ENCODE measurements around the gene SLC2A4. TPM values are rescaled to one million over a fixed set of nuclear protein-coding genes. Genes with fewer than 3 reads are reported as not detected.

SLC2A4 gene
- total RNA-seq, 1 donor from 2014 or later, result 0.07 TPM

GRCh38 chr17:7295230-7296180 is 14.0 kb downstream of the SLC2A4 start:
- intact Hi-C loops (cut with micrococcal nuclease), result loop anchor here (1.0 kb wide), 3 partner anchors 15 to 249 kb away; no protein-coding TSS in a partner anchor

DNA sequence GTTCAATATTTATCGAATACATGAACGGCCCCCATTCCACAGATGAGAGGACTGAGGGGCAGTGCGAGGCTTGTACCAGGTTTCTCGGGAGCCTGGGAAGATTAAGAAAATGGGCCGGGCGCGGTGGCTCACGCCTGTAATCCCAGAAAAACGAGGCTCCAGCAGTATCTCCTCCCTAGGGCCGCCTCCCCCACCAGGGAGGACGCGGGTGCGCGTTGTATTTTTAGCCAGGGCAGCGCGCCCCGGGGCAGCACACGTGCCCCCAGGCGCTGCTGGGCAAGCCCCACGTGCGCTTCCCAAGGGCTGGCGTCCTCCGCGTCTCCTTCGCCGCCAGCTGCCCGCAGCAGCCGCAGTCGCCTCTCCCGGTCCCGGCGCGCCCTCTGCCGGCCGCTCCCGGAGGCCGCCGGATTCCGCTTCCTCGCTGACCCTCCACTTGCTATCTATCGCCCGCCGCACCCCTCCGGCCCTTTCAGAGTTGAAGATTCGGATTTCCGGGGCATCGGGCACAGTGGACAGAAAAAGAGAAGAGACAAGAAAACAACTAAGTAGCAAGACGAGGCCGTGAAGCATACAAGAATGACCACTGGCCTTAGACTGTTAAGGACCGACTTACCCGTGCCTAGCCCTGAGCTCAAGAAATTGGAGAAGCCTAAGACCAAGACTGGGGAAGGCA is 14.8 kb downstream of the SLC2A4 start:
- intact Hi-C loops (cut with micrococcal nuclease), result loop anchor here (1.0 kb wide), 3 partner anchors 16 to 250 kb away; no protein-coding TSS in a partner anchor

GRCh38 chr17:7304179-7304578 is 22.7 kb downstream of the SLC2A4 start:
- intact Hi-C loops (cut with micrococcal nuclease), result no loop called here

GRCh38 chr17:7306911-7307685 is 25.6 kb downstream of the SLC2A4 start, which contains the start of gene EIF5A:
EIF5A (plus strand) TSS chr17:7307628; CDS start chr17:7309636, 2,008 bp downstream.
- intact Hi-C loops (cut with micrococcal nuclease), result loop anchor here (1.0 to 5.0 kb wide), 10 partner anchors 26 to 580 kb away; partner anchors contain the start of genes ELP5, KCTD11, PHF23 and POLR2A

DNA sequence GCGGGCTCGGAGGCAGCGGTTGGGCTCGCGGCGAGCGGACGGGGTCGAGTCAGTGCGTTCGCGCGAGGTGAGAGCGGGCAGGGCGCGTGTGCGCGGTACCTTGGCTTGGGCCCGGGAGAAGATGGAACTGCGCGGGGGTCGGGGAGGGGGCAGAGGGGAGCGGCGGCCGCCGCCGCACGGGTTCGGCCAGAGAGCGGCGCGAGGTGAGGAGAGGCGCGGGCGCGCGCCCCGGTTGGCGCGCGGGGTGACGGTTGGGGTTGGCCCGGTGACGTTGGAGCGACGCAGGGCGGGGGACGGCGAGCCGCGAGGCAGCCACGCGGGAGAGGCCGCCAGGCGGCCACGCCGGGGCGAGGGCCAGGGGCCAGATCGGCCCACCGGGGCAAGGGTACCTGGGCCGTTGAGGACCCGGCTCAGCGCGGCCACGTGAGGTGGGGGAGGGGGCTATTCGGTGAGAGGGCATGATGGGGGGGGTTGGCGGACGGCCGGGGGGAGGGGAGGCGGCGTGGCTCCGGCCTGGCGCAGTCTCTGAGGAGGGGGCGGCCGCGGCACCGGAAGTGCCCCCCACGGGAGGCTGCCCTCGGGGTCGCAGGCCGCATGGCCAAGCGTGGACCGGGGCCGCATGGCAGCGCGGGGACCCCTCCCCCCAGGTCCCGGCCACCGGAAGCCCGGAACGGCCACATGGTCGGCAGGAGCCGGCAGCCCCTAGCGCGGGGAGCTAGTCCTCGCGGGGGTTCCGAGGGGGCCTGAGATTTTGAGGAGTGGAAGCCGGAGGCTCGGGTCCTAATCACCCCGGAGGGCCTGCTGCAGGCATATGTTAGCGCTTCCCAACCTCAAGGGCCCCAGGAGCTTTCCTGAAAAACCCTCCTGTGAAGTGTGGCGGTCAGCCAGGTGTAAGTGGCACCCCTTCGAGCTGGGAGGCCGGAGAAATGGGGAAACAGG is 26.4 kb downstream of the SLC2A4 start:
- intact Hi-C loops (cut with micrococcal nuclease), result loop anchor here (1.0 to 5.0 kb wide), 10 partner anchors 27 to 579 kb away; partner anchors contain the start of genes ELP5, KCTD11, PHF23 and POLR2A

DNA sequence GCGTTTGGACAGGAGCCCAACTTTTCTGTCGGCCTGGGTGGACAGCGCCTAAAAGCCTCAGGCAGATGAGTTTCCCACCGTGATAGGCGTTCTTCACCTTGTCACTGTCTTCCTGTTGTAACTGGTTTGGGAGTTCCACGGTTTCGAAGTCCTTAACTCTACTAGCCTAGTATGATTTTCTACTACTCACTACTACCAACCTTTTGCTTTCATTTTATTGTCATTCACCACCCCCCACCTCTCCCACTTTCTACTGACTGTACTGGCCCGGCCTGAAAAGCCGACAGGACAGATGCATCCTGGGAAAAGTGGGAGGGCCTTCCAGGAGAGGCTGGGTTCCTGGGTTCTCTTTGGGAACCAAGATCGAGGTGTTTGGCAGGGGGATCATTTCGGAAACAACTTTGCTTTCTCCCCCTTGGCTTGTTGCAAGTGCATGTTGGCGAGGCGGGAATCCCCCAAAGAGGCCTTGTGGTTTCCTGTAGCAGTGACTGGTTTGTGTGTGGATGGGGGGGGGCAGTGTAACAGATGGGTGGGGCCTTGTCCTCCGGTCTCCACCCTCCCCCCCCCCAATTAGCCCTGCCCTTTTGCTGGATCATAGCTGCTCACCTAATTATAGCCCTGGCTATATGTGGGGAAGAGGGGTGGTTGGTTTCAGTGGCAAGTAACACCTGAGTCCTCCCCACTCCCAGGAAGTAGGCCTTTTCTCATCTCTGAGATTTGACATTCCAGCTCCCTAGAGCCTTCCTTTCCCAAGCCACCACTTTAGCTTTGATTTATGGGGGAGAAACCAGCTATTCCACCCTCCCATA is 27.3 kb downstream of the SLC2A4 start:
- intact Hi-C loops (cut with micrococcal nuclease), result loop anchor here (1.0 to 5.0 kb wide), 3 partner anchors 20 to 263 kb away; partner anchors contain the start of genes KCTD11 and NEURL4

DNA sequence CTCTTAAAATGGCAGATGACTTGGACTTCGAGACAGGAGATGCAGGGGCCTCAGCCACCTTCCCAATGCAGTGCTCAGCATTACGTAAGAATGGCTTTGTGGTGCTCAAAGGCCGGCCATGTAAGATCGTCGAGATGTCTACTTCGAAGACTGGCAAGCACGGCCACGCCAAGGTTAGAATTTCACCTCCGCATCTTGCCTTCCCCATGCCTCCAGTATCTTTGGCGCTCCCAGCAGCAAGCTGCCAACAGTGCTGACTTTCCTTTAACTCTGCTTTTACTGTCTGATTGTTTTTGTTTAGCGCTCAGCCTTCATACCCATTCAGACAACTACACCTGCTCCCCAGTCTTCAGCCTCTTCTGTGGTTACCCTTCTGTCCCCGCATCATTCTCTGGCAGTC is 28.1 kb downstream of the SLC2A4 start:
- intact Hi-C loops (cut with micrococcal nuclease), result loop anchor here (1.0 to 5.0 kb wide), 3 partner anchors 20 to 263 kb away; partner anchors contain the start of genes KCTD11 and NEURL4

GRCh38 chr17:7311110-7311705 is 29.7 kb downstream of the SLC2A4 start:
- intact Hi-C loops (cut with micrococcal nuclease), result no loop called here

DNA sequence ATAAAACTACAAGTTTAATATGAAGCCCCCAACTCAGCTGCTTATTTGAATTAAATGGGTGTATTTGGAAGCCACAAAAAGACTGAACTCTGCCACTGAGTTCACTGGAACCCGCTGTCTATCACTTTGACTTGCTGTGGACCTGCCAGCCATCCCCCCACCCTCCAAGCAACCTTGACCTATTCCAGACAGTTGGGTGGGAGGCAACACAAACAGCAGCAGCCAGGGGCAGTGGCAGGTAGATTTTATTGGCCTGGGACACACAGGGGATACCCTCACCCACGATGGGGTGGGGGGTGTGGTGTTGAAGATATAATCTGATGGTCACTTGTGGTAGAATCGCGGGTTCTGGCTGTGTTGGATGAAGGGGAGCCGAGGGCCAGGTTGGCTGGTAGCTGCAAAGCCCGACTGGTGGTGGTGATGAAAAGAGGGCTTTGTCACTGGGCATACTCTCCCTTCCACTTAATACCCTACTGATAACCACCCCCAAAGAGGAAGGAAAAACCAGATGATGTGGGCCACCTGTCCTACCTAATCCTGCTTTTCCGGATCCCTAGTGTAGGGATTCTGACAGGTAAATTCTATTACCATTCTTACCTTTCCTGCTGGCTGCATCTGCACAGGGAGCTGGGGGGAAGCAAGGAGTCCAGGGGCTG is 31.0 kb downstream of the SLC2A4 start:
- intact Hi-C loops (cut with micrococcal nuclease), result no loop called here

GRCh38 chr17:7313088-7313889 is 31.8 kb downstream of the SLC2A4 start:
- intact Hi-C loops (cut with micrococcal nuclease), result no loop called here

- intact Hi-C loops (cut with micrococcal nuclease), result loop anchor here (2.0 kb wide), 1 partner anchor 15 kb away; the partner anchor contains the start of gene NEURL4
Observed at GRCh38 chr17:7313890-7314718, 32.6 kb downstream of the SLC2A4 start.

DNA sequence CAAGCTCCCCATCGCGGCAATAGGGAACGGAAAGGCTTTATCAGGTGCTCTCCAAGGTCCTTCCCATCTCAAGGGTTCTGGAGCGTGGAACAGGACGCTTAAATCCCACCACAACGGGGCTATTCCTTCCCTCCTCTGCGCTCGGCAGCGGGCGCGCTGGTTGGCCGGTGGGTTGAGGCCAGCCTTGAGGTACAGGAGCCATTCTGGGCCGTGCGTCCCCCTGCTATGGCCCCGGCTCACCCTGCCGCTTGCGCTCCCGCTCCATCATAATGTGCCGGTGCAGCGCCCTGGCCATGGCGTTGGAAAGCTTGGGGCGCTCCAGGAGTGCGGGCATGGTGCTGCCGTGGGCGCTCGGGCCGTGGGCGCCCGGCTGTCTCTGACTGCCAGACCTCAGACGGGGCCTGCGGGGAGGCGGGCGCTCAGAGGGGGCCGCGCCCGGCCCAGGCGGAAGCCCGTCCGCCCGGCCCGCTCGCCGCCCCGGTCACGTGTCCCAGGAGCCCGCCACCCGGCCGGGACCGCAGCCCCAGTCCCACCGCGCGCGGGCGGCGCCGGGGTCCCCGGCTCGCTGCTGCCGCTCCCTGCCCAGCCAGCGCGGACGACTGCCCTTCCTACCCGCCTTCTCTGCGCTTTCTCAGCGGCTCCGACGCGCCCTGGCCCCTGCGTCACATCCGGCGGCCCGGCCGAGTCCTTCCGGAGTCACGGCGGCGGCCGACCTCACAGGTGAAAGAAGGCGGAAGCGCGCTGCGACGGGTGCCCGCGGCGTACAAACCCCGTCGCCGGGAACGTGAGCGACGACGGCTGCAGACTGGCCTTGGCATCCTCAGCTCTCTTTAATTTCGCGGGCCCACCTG is 33.4 kb downstream of the SLC2A4 start, which contains the start of gene GPS2:
Gene GPS2 (minus strand): TSS at position 642 of the 851 bp plus-strand sequence. CDS start 308 bp downstream, at position 334.
- intact Hi-C loops (cut with micrococcal nuclease), result loop anchor here (1.0 to 2.0 kb wide), 2 partner anchors 14 to 79 kb away; partner anchors contain the start of genes NEURL4 and PLSCR3

DNA sequence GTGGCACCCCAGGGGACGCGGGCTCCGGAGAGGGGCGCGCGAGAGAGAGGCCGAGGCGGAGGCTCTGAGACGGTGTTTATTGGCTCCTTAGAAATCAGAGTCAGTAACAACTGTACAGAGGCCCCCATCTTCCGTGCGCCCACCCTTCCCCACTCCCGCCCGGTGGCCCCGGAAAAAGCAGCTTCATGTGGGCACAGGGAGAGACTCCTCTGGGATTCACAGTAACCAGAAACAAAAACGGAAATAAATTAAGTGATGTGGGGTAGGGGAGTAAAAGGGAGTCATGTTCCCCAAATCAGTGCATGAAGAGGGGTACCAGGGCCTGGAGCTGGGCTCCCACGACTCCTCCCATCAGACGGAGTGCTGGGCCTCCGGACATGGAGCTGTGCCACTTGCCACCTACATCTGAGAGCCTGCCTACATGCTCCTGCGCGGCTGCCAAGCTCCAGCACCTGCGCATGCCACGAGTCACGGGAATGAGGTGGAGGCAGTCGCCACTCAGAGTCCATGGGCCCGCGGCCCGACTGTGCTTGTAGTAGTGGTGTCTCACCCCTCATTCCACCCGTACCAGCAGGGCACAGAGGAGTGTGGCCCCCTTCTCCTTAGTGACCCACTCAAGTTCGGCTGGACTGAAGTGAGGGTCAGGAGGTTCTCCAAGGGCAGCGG is 34.2 kb downstream of the SLC2A4 start:
- intact Hi-C loops (cut with micrococcal nuclease), result loop anchor here (1.0 to 2.0 kb wide), 2 partner anchors 13 to 79 kb away; partner anchors contain the start of genes NEURL4 and PLSCR3

- intact Hi-C loops (cut with micrococcal nuclease), result no loop called here
Observed at GRCh38 chr17:7317161-7317803, 35.8 kb downstream of the SLC2A4 start.

All from T-helper 2 cell treated with Interferon-gamma antibody and Interleukin-4, amounts not matched to agents 100 ng/mL and 5 ng/mL, for 36 hours (primary cell).